HepG2 (cell line): ENCODE data around the gene GFAP. TPM values are rescaled to one million over a fixed set of nuclear protein-coding genes. Genes with fewer than 3 reads are reported as not detected.

Source experiments
- ATAC-seq: fragments of 200-7000 bp; cut with Tn5 transposase; 3 replicates; pipeline ENCODE4 v1.9.1; 2020; ENCODE audit warnings: mild to moderate bottlenecking, moderate library complexity
- BruUV-seq: library from RNA; stranded (reverse); fragments of 400-500 nt; replicated peaks from 2 replicates; lab custom pipeline; 2021; lab: Mats Ljungman, UMichigan
- CTCF ChIA-PET: fragments of 300-600 bp; formaldehyde crosslinking; extraction: SDS; loops from one replicate; lab custom pipeline; 2021; ENCODE audit warnings: low total read pairs, inconsistent platforms, low intra/inter-chr PET ratio; lab: Yijun Ruan, JAX
- POLR2A ChIA-PET: fragments of 350-600 bp; sonication (Branson Sonifier 250); formaldehyde crosslinking; loops from one replicate; lab custom pipeline; 2020; ENCODE audit warnings: antibody characterized with exemption, inconsistent platforms; lab: Yijun Ruan, JAX
- DNase-seq: peaks from one replicate; pipeline ENCODE4 v3.0.0-alpha.2; 2015; ENCODE audit warnings: low spot score
- FAIRE-seq: peaks from 3 replicates; lab custom pipeline; 2011; peaks lifted over from hg19 to GRCh38; lab: Jason Lieb, UNC
- H2AFZ ChIP-seq: one replicate; pipeline ENCODE4 v1.6.1; 2011; ENCODE audit warnings: low read length, inconsistent platforms
- H3K27ac ChIP-seq: fragments of 300-600 bp; 3 replicates; pipeline ENCODE4 v1.8.0; 2011; ENCODE audit warnings: mixed run types, mild to moderate bottlenecking, mixed read lengths, low read length, inconsistent platforms; ENCODE audit not compliant: insufficient read depth; ENCODE audit errors: extremely low read length
- H3K27me3 ChIP-seq, 2 experiments: fragments of 200-600 bp in 1 of 2; 2 replicates in 1 of 2; 3 replicates in 1 of 2; pipeline versions ENCODE4 v1.6.0 to v1.8.0; 2011; ENCODE audit warnings: low read length in 2 of 2, mild to moderate bottlenecking in 2 of 2, moderate library complexity in 2 of 2, inconsistent platforms in 1 of 2; ENCODE audit not compliant: insufficient read depth in 2 of 2, control insufficient read depth in 1 of 2
- H3K36me3 ChIP-seq, 2 experiments: fragments of 200-600 bp in 1 of 2; replicated peaks in 1 of 2; 2 replicates in 1 of 2; 3 replicates in 1 of 2; pipeline versions ENCODE4 v1.5.1 to v1.8.0; 2011; ENCODE audit warnings: low read length in 2 of 2, inconsistent platforms in 1 of 2; ENCODE audit not compliant: insufficient read depth in 2 of 2, control insufficient read depth in 1 of 2
- H3K4me1 ChIP-seq: 2 replicates; pipeline ENCODE4 v1.5.1; 2012; ENCODE audit warnings: low read length, inconsistent platforms; ENCODE audit not compliant: insufficient read depth
- H3K4me2 ChIP-seq: 2 replicates; pipeline ENCODE4 v1.6.0; 2011; ENCODE audit warnings: low read depth, low read length, inconsistent platforms
- H3K4me3 ChIP-seq, 3 experiments: fragments of 200-600 bp in 1 of 3; sonication (generic), shearing (Covaris generic) in 1 of 3; replicated peaks in 1 of 3; 2 replicates each; pipeline ENCODE4 v1.5.1; 2011 to 2016; ENCODE audit warnings: low read length in 3 of 3, inconsistent platforms in 2 of 3, low read depth in 2 of 3, mild to moderate bottlenecking in 2 of 3, control low read depth in 1 of 3, mixed read lengths in 1 of 3; ENCODE audit not compliant: insufficient read depth in 1 of 3
- H3K79me2 ChIP-seq: one replicate; pipeline ENCODE4 v1.6.1; 2011; ENCODE audit warnings: low read length, inconsistent platforms; ENCODE audit not compliant: insufficient read depth
- H3K9ac ChIP-seq: 2 replicates; pipeline ENCODE4 v1.6.0; 2011; ENCODE audit warnings: mild to moderate bottlenecking, low read depth, low read length, inconsistent platforms; ENCODE audit not compliant: insufficient read depth
- H3K9me3 ChIP-seq: 2 replicates; pipeline ENCODE4 v1.5.1; 2012; ENCODE audit warnings: mild to moderate bottlenecking, low read length
- H4K20me1 ChIP-seq: 2 replicates; pipeline ENCODE4 v1.6.0; 2011; ENCODE audit warnings: inconsistent platforms, mild to moderate bottlenecking, low read length, moderate library complexity; ENCODE audit not compliant: insufficient read depth
- CHD4 ChIP-seq: fragments of 200-600 bp; sonication (generic); IDR thresholded peaks from 2 replicates; pipeline ENCODE4 v1.7.0; 2017; ENCODE audit warnings: mild to moderate bottlenecking, low read length, borderline replicate concordance
- HNF4A ChIP-seq: sonication (generic); formaldehyde crosslinking; IDR thresholded peaks from 2 replicates; pipeline ENCODE4 v1.4.0; 2020; ENCODE audit warnings: missing genetic modification reagents
- NR1H2 ChIP-seq: sonication (generic); formaldehyde crosslinking; IDR thresholded peaks from 2 replicates; pipeline ENCODE4 v1.8.1; 2022; ENCODE audit warnings: low read depth, missing genetic modification reagents, borderline replicate concordance
- NR3C1 ChIP-seq: sonication (generic); formaldehyde crosslinking; IDR thresholded peaks from 2 replicates; pipeline ENCODE4 v1.4.0; 2020; ENCODE audit warnings: missing genetic modification reagents
- PPARG ChIP-seq: conservative IDR thresholded peaks from 2 replicates; pipeline ENCODE4 v1.6.1; 2016; ENCODE audit warnings: missing biosample characterization, missing genetic modification reagents
- RXRB ChIP-seq: IDR thresholded peaks from 2 replicates; pipeline ENCODE4 v1.6.1; 2016; ENCODE audit warnings: borderline replicate concordance, missing genetic modification reagents, missing compliant biosample characterization
- TAF15 ChIP-seq: fragments of 200-400 bp; formaldehyde crosslinking; IDR thresholded peaks from one replicate; pipeline ENCODE4 v1.6.1; 2018; ENCODE audit warnings: mild to moderate bottlenecking, low read depth, low read length; ENCODE audit not compliant: poor library complexity, severe bottlenecking
- ZKSCAN1 ChIP-seq: fragments of 150-350 bp; IDR thresholded peaks from 2 replicates; pipeline ENCODE4 v1.6.1; 2014; ENCODE audit warnings: low read length
- ZNF367 ChIP-seq: sonication (generic); formaldehyde crosslinking; IDR thresholded peaks from 2 replicates; pipeline ENCODE4 v1.4.0; 2020; ENCODE audit warnings: missing genetic modification reagents, borderline replicate concordance
- ZNF713 ChIP-seq: sonication (generic); formaldehyde crosslinking; IDR thresholded peaks from 2 replicates; pipeline ENCODE4 v1.4.0; 2020; ENCODE audit warnings: mild to moderate bottlenecking, missing genetic modification reagents
- WGBS: methylation state at CpG from one replicate; pipeline ENCODE4 v1.1.6; 2017; ENCODE audit warnings: low lambda C conversion rate; 5-methylcytosine and 5-hydroxymethylcytosine counted together
- in situ Hi-C: cut with HindIII; loops from 2 replicates; pipeline ENCODE4 v1.10.0; 2017; ENCODE audit warnings: low pct_unique_long_range_greater_than_20kb; ENCODE audit not compliant: extremely low pct_ligation_motif_present
- intact Hi-C: fragments of 100-400 bp; cut with micrococcal nuclease; formaldehyde crosslinking; loops from one replicate; pipeline ENCODE4 v1.10.0; 2022; ENCODE audit not compliant: unreplicated experiment
- polyA plus RNA-seq, 8 experiments: library from polyadenylated mRNA; depleted of rRNA in 3 of 8; stranded (reverse) in 7 of 8; unstranded in 1 of 8; fragments of >200 nt; fragmentation: Illumina TruSeq in 4 of 8; extraction: Trizol in 4 of 8; gene quantifications; 2 replicates each; pipeline versions ENCODE4 v1.2.1 to v1.2.3, GENCODE V29; 2011 to 2016; ENCODE audit warnings: low read depth in 4 of 8, missing spikeins in 1 of 8, mixed read lengths in 1 of 8; ENCODE audit not compliant: insufficient read depth in 1 of 8
- total RNA-seq, 5 experiments: library from RNA; depleted of rRNA; stranded (reverse); fragments of >200 nt; fragmentation: Illumina TruSeq; extraction: Trizol; gene quantifications; 2 replicates each; pipeline ENCODE4 v1.2.3, GENCODE V29; 2016; ENCODE audit warnings: low read depth in 1 of 5
- TF ChIP-seq, protein P1 (sequence below): sonication (generic); formaldehyde crosslinking; IDR thresholded peaks from 2 replicates; pipeline ENCODE4 v1.4.0; 2020; ENCODE audit warnings: missing genetic modification reagents
- TF ChIP-seq, protein P2 (sequence below): conservative IDR thresholded peaks from 2 replicates; pipeline ENCODE4 v1.6.1; 2018; ENCODE audit warnings: missing genetic modification reagents
- TF ChIP-seq, protein P3 (sequence below): sonication (generic); formaldehyde crosslinking; IDR thresholded peaks from 2 replicates; pipeline ENCODE4 v1.5.0; 2020; ENCODE audit warnings: mild to moderate bottlenecking, missing genetic modification reagents

GFAP gene
- total and polyA plus RNA-seq, 2 of the 13 experiments (the other 11 are each of a cell fraction or from before 2014, with no cell fraction given) = 0.11 to 0.29 TPM

DNA sequence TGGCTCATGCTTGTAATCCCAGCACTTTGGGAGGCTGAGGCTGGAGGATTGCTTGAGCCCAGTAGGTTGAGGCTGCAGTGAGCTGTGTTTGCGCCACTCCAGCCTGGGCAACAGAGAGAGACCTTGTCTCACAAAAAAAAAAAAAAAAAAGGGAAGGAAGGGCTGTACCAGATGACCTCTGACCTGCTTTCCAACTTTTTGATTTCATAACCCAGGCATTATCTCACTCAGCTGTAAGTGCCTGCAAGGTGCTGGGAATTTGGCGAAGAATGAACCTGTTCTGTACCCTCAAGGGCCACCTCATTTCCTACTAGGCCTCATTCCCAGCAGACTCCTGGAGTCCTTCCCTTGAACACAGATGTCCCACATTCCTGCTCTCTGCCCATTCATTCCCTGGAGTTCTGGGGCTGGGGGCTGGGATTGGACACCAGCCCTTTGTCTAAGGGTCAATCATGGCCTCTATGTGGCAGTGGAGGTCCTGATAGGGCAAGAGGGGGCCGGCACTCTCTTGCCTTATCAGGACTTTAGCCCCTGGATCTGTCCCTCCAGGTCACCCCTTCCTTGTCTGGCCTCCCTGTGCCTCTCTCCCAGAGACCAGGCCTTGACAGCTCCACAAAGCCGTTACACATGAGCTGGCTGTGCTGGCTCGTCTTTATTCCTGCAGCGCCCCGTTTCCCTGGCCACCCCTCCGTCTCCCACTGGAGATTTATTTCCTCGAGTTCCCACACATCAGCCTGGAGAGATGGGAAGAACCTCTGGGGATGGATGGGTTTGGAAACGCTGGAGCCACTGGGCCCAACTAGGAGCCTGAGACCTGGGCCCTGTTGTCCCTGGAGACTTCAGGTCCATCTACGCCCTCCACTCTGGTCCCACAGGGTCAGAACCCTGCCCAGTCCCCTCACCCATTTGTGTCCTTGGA, 821 bp upstream of the GFAP start (continued):
- TF ChIP-seq, protein P1, sequence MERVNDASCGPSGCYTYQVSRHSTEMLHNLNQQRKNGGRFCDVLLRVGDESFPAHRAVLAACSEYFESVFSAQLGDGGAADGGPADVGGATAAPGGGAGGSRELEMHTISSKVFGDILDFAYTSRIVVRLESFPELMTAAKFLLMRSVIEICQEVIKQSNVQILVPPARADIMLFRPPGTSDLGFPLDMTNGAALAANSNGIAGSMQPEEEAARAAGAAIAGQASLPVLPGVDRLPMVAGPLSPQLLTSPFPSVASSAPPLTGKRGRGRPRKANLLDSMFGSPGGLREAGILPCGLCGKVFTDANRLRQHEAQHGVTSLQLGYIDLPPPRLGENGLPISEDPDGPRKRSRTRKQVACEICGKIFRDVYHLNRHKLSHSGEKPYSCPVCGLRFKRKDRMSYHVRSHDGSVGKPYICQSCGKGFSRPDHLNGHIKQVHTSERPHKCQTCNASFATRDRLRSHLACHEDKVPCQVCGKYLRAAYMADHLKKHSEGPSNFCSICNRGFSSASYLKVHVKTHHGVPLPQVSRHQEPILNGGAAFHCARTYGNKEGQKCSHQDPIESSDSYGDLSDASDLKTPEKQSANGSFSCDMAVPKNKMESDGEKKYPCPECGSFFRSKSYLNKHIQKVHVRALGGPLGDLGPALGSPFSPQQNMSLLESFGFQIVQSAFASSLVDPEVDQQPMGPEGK = peak; percentile 40; the same call in 1 of the 2 replicates
- peak; percentile 76 for TF ChIP-seq PPARG (CRISPR knock-in tag)
- no peak for TF ChIP-seq NR3C1 (CRISPR knock-in tag)
- peak; percentile 58; the same call in 1 of the 2 replicates for TF ChIP-seq HNF4A
- no peak for TF ChIP-seq TAF15
- TF ChIP-seq CHD4 = 0 out of 2 replicates have a peak, but pooled peaks have one; percentile 5
- TF ChIP-seq, protein P2, sequence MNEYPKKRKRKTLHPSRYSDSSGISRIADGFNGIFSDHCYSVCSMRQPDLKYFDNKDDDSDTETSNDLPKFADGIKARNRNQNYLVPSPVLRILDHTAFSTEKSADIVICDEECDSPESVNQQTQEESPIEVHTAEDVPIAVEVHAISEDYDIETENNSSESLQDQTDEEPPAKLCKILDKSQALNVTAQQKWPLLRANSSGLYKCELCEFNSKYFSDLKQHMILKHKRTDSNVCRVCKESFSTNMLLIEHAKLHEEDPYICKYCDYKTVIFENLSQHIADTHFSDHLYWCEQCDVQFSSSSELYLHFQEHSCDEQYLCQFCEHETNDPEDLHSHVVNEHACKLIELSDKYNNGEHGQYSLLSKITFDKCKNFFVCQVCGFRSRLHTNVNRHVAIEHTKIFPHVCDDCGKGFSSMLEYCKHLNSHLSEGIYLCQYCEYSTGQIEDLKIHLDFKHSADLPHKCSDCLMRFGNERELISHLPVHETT (CRISPR knock-in tag) = no peak

GRCh38 chr17:44914698-44915271, 515 bp downstream of the GFAP start:
- ChIA-PET CTCF (no interaction called here), POLR2A (interaction anchor here (1.6 kb wide), 1 partner anchor 8 kb away, joined by 3 read pairs; no protein-coding TSS in a partner anchor)
- peaks cover 62% of the 10 kb centered on the region for H3K4me1 ChIP-seq
- H3K9ac ChIP-seq = no peak overlapping the region
- no peak overlapping the region for H3K27ac ChIP-seq
- DNase-seq (no peak), ATAC-seq (no peak), FAIRE-seq (no peak)
- in situ Hi-C loops = no loop called here
- H3K4me2 ChIP-seq = no peak overlapping the region
- 66% methylated on average over 19 of the region's 19 CpGs for WGBS
- BruUV-seq = no TSS peak
- H2AFZ ChIP-seq = no peak overlapping the region
- no peaks in the 10 kb centered on the region for H3K36me3 ChIP-seq
- peaks cover 8 to 37% of the 10 kb centered on the region in 2 experiments; a peak in 4 of 5 replicates for H3K27me3 ChIP-seq
- H3K79me2 ChIP-seq = no peaks in the 10 kb centered on the region
- TF ChIP-seq, protein P3, sequence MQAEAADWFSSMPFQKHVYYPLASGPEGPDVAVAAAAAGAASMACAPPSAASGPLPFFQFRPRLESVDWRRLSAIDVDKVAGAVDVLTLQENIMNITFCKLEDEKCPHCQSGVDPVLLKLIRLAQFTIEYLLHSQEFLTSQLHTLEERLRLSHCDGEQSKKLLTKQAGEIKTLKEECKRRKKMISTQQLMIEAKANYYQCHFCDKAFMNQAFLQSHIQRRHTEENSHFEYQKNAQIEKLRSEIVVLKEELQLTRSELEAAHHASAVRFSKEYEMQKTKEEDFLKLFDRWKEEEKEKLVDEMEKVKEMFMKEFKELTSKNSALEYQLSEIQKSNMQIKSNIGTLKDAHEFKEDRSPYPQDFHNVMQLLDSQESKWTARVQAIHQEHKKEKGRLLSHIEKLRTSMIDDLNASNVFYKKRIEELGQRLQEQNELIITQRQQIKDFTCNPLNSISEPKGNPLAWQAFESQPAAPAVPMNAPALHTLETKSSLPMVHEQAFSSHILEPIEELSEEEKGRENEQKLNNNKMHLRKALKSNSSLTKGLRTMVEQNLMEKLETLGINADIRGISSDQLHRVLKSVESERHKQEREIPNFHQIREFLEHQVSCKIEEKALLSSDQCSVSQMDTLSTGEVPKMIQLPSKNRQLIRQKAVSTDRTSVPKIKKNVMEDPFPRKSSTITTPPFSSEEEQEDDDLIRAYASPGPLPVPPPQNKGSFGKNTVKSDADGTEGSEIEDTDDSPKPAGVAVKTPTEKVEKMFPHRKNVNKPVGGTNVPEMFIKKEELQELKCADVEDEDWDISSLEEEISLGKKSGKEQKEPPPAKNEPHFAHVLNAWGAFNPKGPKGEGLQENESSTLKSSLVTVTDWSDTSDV (CRISPR knock-in tag) = 0 out of 2 replicates have a peak, but pooled peaks have one; percentile 15
- TF ChIP-seq ZNF367 (CRISPR knock-in tag) (no peak), NR1H2 (CRISPR knock-in tag) (0 out of 2 replicates have a peak, but pooled peaks have one; percentile 48), ZKSCAN1 (no peak), ZNF713 (no peak), RXRB (no peak)
- H4K20me1 ChIP-seq = no peaks in the 10 kb centered on the region
- intact Hi-C loops = no loop called here
- no peaks in the 10 kb centered on the region for H3K9me3 ChIP-seq
- no peak overlapping the region for H3K4me3 ChIP-seq
